GM21390 (cell line): ENCODE data around the gene RHBDL2.
"Not testable (repeated sequence)": the region's sequence is repeated elsewhere in the genome, so short reads cannot be mapped to it uniquely, and the experiment has no call there.

Experiments
- ATAC-seq: cut with Tn5 transposase; IDR thresholded peaks from one replicate; pipeline ENCODE4 v1.9.1; 2021; ENCODE audit not compliant: unreplicated experiment

Gene RHBDL2

DNA sequence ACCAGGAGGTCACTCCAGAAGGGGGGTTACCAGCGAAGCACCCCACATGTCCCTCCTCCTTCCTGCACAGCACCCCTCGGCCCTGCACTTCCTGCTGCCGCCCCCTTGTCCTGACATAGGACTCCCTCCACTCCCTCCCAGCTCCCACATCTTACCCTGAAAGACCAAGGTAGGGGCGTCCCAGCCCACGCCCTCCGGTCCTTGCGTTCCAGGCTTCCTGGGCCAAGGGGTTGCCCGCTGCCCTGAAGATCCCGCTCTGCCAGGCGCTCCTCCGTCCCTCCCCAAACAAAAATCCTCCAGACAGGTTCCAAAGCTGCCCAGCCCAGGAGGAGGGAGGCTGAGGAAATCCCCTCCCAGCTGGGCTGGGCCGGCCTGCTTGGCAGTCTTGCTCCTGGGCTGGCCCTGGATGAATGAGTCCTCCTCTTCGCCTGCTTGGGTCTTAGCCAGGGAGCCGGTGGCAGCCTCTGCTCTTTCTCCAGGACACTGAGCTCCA lies at the start of gene RHBDL2:
Gene RHBDL2, minus strand, starts transcription at position 304 of the 493 bp plus-strand sequence. CDS start 22,618 bp downstream, outside the sequence.
- no peak for ATAC-seq

DNA sequence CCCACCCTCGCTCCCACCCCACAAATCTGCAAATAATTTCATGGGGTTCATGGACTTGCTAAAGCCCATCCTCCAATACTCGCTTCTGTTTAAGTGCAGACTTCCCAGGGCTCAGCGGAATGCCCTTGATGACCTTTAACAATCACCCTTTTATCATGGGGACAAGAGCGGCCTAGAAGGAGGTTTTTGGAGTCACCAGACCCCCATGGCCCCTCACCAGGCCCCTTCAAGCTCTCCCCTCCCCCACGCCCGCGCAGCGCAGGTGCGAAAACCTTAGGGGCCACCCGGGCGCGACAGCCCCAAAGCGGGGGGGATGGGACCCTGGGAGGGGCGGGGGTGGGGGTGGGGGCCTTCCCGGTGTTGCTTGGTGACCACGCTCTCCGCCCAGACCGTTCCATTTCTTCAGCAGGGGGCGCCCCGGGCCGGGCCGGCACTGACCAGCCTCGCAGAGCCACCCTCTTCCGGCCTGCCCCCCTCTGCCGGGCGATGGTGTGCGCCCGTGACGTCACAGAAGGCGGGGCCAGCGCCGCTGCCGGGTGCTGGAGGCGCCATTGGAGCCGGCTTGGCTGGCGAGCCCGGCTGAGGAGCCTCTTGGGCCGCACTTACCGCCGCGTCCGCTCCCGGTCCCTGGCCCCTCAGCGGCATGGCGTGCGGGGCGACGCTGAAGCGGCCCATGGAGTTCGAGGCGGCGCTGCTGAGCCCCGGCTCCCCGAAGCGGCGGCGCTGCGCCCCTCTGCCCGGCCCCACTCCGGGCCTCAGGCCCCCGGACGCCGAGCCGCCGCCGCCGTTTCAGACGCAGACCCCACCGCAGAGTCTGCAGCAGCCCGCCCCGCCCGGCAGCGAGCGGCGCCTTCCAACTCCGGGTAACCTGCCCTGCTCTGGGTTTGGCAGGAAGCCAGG lies 49.4 kb upstream of the RHBDL2 start, which contains the start of gene AKIRIN1:
Gene AKIRIN1, plus strand, starts transcription at position 539 of the 900 bp plus-strand sequence. Its CDS starts 105 bp downstream, at position 644.
- peak; percentile 90 for ATAC-seq

DNA sequence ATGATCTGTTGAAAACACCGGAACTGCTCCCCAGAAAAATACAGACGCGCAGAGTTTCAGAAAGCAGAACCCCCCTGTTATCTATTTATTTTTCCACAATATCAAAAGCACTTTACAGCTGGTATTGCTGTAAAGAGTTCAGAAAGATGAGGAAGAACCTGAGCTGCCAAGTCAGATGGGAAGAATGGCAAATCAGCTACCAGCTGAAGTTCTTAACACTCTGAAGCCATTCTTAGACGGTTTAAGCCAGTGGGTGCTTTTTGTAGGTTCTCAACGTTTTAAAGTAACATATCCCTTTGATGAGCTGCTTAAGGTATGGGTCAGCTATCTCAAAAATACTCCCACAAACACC lies 48.7 kb upstream of the RHBDL2 start:
- ATAC-seq: no peak

DNA sequence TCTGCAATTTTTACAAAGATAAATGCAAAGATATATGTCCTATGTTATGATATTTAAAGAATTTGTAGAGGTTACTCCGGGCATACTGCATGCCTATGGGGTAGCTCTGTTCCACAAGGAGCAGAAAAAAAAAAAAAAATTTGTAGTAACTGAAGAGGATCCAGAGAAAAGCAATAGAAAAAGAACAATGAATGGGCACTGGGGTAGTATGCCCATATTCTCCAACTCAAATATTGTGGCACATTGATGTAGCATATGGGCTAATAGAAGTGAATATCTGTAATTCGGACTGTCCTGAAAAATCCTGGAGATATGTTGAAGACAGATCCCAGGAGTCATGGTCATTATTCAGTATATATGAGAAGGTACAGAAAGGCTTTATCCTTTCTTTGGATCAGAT lies 48.3 kb upstream of the RHBDL2 start:
- ATAC-seq: no peak

DNA sequence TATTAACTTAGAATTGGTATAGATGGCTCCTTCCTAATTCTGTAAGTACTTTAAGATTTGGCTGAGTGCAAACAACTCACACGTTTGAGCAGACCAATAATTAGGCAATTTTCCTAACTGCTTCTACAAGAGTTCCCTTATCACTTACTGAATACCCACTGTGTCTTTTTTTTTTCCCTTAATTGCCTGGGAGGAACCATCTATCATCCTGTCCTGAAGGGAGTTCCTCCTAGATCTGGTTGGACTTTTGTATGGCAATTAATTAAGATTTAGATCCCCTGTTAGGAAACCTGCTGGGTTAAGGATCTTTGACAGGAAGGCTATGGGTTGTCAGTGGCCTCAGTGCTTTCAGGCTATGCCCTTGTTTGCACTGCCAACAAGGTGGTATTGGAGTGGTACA lies 37.8 kb upstream of the RHBDL2 start:
- ATAC-seq: not testable (repeated sequence)

DNA sequence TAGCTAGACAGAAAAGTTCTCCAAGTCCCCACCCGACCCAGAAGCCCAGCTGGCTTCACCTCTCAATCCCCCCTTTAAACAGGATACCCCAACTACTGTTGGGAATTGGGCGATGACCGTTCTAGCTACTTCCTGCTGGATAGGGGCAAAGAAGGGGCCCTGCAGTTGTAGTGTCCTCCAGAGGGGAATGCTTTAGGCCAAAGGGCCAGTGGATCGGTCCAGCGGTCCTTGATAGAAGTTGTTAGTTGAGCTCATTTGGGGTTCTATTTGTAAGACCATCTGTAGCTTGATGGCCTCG lies 36.6 kb upstream of the RHBDL2 start:
- not testable (repeated sequence) for ATAC-seq

DNA sequence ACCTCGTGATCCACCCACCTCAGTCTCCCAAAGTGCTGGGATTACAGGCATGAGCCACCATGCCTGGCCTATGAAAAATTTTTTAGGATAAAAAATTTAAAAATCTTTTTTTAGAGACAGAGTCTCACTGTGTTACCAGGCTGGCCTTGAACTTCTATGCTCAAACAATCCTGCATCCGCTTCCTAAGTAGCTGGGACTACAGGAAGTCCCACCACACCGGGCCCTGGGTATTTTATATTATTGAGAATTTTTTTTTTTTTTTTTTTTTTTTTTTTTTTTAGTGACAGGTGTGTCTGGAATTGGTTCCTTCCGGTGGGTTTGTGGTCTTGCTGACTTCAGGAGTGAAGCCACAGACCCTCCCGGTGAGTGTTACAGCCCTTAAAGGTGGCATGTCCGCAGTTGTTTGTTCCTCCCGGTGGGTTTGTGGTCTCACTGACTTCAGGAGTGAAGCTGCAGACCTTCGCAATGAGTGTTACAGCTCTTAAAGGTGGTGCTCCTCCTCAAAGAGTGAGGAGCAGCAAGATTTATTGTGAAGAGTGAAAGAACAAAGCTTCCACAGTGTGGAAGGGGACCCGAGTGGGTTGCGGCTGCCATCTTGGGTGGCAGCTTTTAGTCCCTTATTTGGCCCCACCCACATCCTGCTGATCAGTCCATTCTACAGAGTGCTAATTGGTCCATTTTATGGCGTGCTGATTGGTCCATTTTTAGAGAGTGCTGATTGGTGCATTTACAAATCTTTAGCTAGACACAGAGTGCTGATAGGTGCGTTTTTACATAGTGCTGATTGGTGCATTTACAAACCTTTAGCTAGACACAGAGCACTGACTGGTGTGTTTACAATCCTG lies 36.0 kb upstream of the RHBDL2 start:
- not testable (repeated sequence) for ATAC-seq

GRCh38 chr1:38973659-38974437 lies 32.2 kb upstream of the RHBDL2 start:
- no peak for ATAC-seq

GRCh38 chr1:38973145-38973544 lies 31.5 kb upstream of the RHBDL2 start:
- ATAC-seq: not testable (repeated sequence)

DNA sequence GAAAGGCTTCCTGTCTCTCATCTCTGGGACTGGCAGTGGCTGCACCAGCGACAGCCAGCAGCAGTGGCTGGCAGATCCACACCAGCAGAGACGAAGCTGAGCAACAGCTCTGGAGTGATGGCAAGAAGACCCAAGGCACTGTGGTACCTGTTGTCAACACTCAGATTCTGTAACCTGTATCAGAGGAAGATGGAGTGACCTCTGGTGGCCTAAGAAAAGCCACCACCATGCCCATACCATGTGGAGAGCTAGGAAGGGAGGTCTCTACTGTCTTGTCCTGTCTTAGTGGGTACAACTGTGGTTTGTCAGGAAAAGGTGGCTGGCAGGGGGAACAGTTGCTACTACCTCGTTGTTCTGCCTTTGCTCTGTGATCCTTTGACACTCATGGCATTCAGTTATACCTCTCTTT lies 22.5 kb upstream of the RHBDL2 start:
- ATAC-seq: no peak

GRCh38 chr1:38962560-38962959 lies 20.9 kb upstream of the RHBDL2 start:
- no peak for ATAC-seq

GRCh38 chr1:38962113-38962512 lies 20.5 kb upstream of the RHBDL2 start:
- ATAC-seq: no peak

GRCh38 chr1:38958967-38959366 lies 17.3 kb upstream of the RHBDL2 start:
- no peak for ATAC-seq

GRCh38 chr1:38953433-38953860 lies 11.8 kb upstream of the RHBDL2 start:
- no peak for ATAC-seq

DNA sequence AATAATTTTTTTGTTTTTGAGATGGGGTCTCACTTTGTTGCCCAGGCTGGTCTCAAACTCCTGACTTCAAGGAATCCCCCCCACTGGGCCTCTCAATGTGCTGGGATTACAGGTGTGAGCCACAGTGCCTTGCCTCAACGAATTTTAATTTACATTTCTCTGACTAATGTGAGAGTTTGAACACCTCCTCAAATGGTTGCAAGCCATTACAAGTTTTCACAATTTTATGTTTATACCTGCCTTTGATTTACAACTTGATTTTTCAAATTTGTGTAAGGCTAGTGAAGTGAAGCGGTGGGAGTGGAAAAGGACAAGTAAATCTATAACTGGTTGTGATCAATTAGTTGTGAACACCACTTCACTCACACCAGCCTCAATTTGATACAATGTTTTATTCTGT lies 8.9 kb upstream of the RHBDL2 start:
- ATAC-seq: no peak

DNA sequence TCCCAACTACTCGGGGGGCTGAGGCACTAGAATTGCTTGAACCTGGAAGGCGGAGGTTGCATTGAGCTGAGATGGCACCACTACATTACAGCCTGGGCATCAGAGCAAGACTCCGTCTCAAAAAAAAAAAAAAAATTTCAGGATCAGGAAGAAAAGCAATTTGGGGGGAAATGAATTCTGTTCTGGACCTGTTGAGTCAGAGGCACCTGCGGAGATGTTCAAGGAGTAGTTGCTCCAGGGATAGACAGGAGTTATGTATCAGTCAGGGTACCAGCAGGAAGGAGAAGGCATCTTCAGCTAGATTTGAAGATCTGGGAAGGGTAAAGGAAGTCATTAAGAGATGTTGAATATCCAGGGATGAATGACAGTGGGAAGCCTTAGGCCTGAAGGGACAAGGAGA lies 2.9 kb upstream of the RHBDL2 start:
- ATAC-seq: no peak

DNA sequence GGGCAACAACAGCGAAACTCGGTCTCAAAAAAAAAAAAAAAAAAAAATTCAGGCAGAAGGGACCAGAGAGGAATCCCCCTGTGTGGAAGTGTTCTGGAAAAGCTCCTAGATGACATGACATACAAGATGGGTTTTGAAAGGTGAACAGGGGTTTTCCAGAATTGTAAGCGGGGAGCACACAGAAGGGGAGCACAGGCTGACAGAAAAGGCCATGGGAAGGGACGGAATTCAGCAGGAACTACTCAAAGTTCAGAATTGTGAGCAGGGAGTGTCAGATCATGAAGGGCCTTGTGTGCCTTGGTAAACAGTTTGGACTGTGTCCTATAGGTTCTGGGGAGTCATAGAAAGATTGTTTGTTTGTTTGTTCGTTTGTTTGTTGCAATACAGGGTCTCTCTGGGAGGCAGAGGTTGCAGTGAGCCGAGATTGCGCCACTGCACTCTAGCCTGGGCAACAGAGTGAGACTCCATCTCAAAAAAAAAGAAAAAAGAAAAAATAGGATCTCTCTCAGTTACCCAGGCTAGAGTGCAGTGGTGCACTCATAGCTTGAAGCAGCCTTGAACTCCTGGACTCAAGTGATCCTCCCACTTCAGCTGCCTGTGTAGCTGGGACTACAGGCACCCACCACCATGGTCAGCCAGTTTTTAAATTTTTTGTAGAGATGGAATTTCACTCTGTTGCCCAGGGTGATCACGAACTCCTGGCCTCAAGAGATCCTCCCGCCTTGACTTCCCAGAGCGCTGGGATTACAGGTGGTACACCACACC lies 1.2 kb upstream of the RHBDL2 start:
- no peak for ATAC-seq

DNA sequence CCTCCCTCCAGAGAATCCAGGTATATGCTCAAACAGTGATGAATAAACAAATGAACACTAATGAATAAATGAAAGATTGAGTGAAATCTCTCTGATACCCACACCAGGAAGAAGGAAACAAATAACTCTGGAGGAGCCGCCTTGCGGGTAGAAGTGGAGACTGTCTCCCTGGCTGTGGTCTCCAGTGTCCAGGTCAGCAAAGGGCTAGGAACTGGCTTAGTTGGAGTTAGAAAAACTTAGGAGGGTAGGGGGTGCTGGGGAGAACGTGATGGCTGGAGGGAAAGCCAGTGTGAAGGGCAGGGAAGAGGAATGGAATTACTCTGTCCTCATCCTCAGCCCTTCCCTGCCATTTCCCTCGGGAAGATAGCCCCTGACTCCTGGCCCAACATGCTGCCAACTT lies 537 bp downstream of the RHBDL2 start:
- no peak for ATAC-seq

- no peak for ATAC-seq
These were observed 1.1 kb downstream of the RHBDL2 start for GRCh38 chr1:38940339-38941047.
